SK-N-SH (cell line): Measurements from ENCODE around the gene PPT2. TPM values are rescaled to one million over a fixed set of nuclear protein-coding genes. Genes with fewer than 3 reads are reported as not detected.
"Not testable (repeated sequence)": the region's sequence is repeated elsewhere in the genome, so short reads cannot be mapped to it uniquely, and the experiment has no call there.

Source experiments
- CTCF ChIA-PET: fragments of 300-600, 350-600 bp; formaldehyde crosslinking; extraction: SDS; loops from one replicate; lab custom pipeline; 2021; lab: Yijun Ruan, JAX
- POLR2A ChIA-PET: fragments of 350-600 bp; sonication (Branson Sonifier 250); formaldehyde crosslinking; extraction: SDS; loops from one replicate; lab custom pipeline; 2020; ENCODE audit warnings: antibody characterized with exemption, inconsistent platforms; lab: Yijun Ruan, JAX
- DNase-seq: peaks from one replicate; pipeline ENCODE4 v3.0.0; 2012
- H2AFZ ChIP-seq: fragments of 200-600 bp; sonication (generic); 2 replicates; pipeline ENCODE4 v1.8.1; 2016; ENCODE audit warnings: antibody characterized with exemption, mild to moderate bottlenecking, low read depth
- H3F3A ChIP-seq: fragments of 200-600 bp; sonication (generic); replicated peaks from 2 replicates; pipeline ENCODE3; 2016; ENCODE audit warnings: antibody characterized with exemption, mild to moderate bottlenecking; ENCODE audit not compliant: insufficient read depth
- H3K27ac ChIP-seq, 2 experiments: fragments of 200-500 bp in 1 of 2; fragments of 200-600 bp in 1 of 2; sonication (Bioruptor generic) in 1 of 2; sonication (generic), shearing (Covaris generic) in 1 of 2; 2 replicates each; pipeline versions ENCODE4 v1.5.1 to v1.6.1; 2014 to 2016; ENCODE audit warnings: low read depth in 2 of 2, inconsistent platforms in 1 of 2, low read length in 1 of 2, mild to moderate bottlenecking in 1 of 2, mixed read lengths in 1 of 2
- H3K27me3 ChIP-seq: fragments of 200-600 bp; sonication (generic), shearing (Covaris generic); 2 replicates; pipeline ENCODE4 v1.6.1; 2016; ENCODE audit warnings: mixed run types; ENCODE audit not compliant: insufficient read depth
- H3K36me3 ChIP-seq, 2 experiments: fragments of 200-500 bp in 1 of 2; fragments of 200-600 bp in 1 of 2; sonication (Bioruptor generic) in 1 of 2; sonication (generic) in 1 of 2; replicated peaks in 1 of 2; 2 replicates each; pipeline versions ENCODE3 to v1.5.1; 2014 to 2016; ENCODE audit warnings: low read length in 1 of 2, mild to moderate bottlenecking in 1 of 2; ENCODE audit not compliant: insufficient read depth in 2 of 2, control insufficient read depth in 1 of 2
- H3K4me1 ChIP-seq, 2 experiments: fragments of 200-500 bp in 1 of 2; fragments of 200-600 bp in 1 of 2; sonication (Bioruptor generic) in 1 of 2; sonication (generic), shearing (Covaris generic) in 1 of 2; 2 replicates each; pipeline versions ENCODE4 v1.5.1 to v1.6.1; 2014 to 2016; ENCODE audit warnings: low read depth in 1 of 2, low read length in 1 of 2, mixed run types in 1 of 2; ENCODE audit not compliant: insufficient read depth in 2 of 2, control insufficient read depth in 1 of 2
- H3K4me2 ChIP-seq: fragments of 200-600 bp; sonication (generic), shearing (Covaris generic); 2 replicates; pipeline ENCODE4 v1.6.1; 2017; ENCODE audit warnings: mixed run types
- H3K4me3 ChIP-seq, 2 experiments: fragments of 200-500 bp in 1 of 2; fragments of 200-600 bp in 1 of 2; sonication (Bioruptor generic) in 1 of 2; sonication (generic), shearing (Covaris generic) in 1 of 2; 2 replicates each; pipeline versions ENCODE4 v1.5.1 to v1.8.1; 2014 to 2016; ENCODE audit warnings: low read depth in 2 of 2, inconsistent platforms in 1 of 2, low read length in 1 of 2, mild to moderate bottlenecking in 1 of 2, mixed read lengths in 1 of 2, moderate library complexity in 1 of 2
- H3K79me2 ChIP-seq: fragments of 200-600 bp; sonication (generic); 2 replicates; pipeline ENCODE4 v1.8.1; 2017; ENCODE audit warnings: mild to moderate bottlenecking; ENCODE audit not compliant: insufficient read depth
- H3K9ac ChIP-seq: fragments of 200-600 bp; sonication (generic); 2 replicates; pipeline ENCODE4 v1.6.1; 2017; ENCODE audit warnings: mixed run types
- H3K9me2 ChIP-seq: fragments of 200-600 bp; sonication (generic); 2 replicates; pipeline ENCODE4 v1.6.1; 2017; ENCODE audit warnings: mixed run types
- H3K9me3 ChIP-seq: fragments of 200-600 bp; sonication (generic); 2 replicates; pipeline ENCODE4 v1.6.1; 2017; ENCODE audit warnings: mixed run types, mild to moderate bottlenecking, moderate library complexity
- H4K20me1 ChIP-seq: fragments of 200-600 bp; sonication (generic); 2 replicates; pipeline ENCODE4 v1.6.1; 2017; ENCODE audit warnings: mild to moderate bottlenecking, mixed run types; ENCODE audit not compliant: insufficient read depth
- CHD2 ChIP-seq: fragments of 150-350 bp; IDR thresholded peaks from 2 replicates; pipeline ENCODE4 v1.6.1; 2018; ENCODE audit warnings: low read length; ENCODE audit not compliant: partially characterized antibody
- EP300 ChIP-seq, 2 experiments: IDR thresholded peaks; 2 replicates each; pipeline versions ENCODE4 v1.4.0 to v1.6.1; 2012; ENCODE audit warnings: borderline replicate concordance in 1 of 2, low read depth in 1 of 2, low read length in 1 of 2
- EZH2phosphoT487 ChIP-seq: fragments of 200-600 bp; sonication (generic); IDR thresholded peaks from 2 replicates; pipeline ENCODE4 v1.6.1; 2017; ENCODE audit warnings: low read depth, mixed run types, mild to moderate bottlenecking, antibody characterized with exemption, moderate library complexity, borderline replicate concordance
- FOSL2 ChIP-seq: IDR thresholded peaks from 2 replicates; pipeline ENCODE4 v1.4.0; 2012; ENCODE audit warnings: low read depth, mild to moderate bottlenecking, moderate library complexity, borderline replicate concordance
- GATA2 ChIP-seq: sonication (generic); formaldehyde crosslinking; IDR thresholded peaks from 2 replicates; pipeline ENCODE4 v1.5.0; 2020; ENCODE audit warnings: mild to moderate bottlenecking, missing genetic modification reagents
- JUND ChIP-seq: IDR thresholded peaks from 2 replicates; pipeline ENCODE4 v1.4.0; 2012
- MEF2A ChIP-seq: IDR thresholded peaks from 2 replicates; pipeline ENCODE4 v1.4.0; 2012; ENCODE audit warnings: low read depth, borderline replicate concordance
- MXI1 ChIP-seq: IDR thresholded peaks from 2 replicates; pipeline ENCODE4 v1.6.1; 2012; ENCODE audit warnings: mild to moderate bottlenecking, low read depth, low read length, improper control_type of control experiment
- NFIC ChIP-seq: IDR thresholded peaks from 2 replicates; pipeline ENCODE4 v1.4.0; 2012; ENCODE audit warnings: borderline replicate concordance
- RFX5 ChIP-seq: IDR thresholded peaks from 2 replicates; pipeline ENCODE4 v1.6.1; 2012; ENCODE audit warnings: mild to moderate bottlenecking, improper control_type of control experiment, low read length
- RXRA ChIP-seq: IDR thresholded peaks from 2 replicates; pipeline ENCODE4 v1.4.0; 2012; ENCODE audit warnings: low read depth, mild to moderate bottlenecking, borderline replicate concordance
- SMC3 ChIP-seq: IDR thresholded peaks from 2 replicates; pipeline ENCODE4 v1.6.1; 2012; ENCODE audit warnings: low read depth, low read length, improper control_type of control experiment
- TEAD4 ChIP-seq: IDR thresholded peaks from 2 replicates; pipeline ENCODE4 v1.4.0; 2012; ENCODE audit warnings: mild to moderate bottlenecking, borderline replicate concordance; ENCODE audit not compliant: insufficient read depth
- WGBS: methylation state at CpG from one replicate; pipeline ENCODE4 v1.1.6; 2017; ENCODE audit warnings: low lambda C conversion rate; 5-methylcytosine and 5-hydroxymethylcytosine counted together
- polyA plus RNA-seq, 3 experiments: library from polyadenylated mRNA; depleted of rRNA; stranded (reverse); fragments of >200 nt; gene quantifications; 2 replicates each; pipeline ENCODE4 v1.2.3, GENCODE V29; 2012
- TF ChIP-seq, protein P1 (sequence below): IDR thresholded peaks from 2 replicates; pipeline ENCODE4 v1.4.0; 2012; ENCODE audit warnings: low read depth, borderline replicate concordance
- TF ChIP-seq, protein P2 (sequence below): IDR thresholded peaks from 2 replicates; pipeline ENCODE4; 2012
- TF ChIP-seq, protein P3 (sequence below): IDR thresholded peaks from 2 replicates; pipeline ENCODE4 v1.6.1; 2012; ENCODE audit warnings: mild to moderate bottlenecking, low read depth, low read length, moderate library complexity
- TF ChIP-seq, protein P4 (sequence below): fragments of 200-600 bp; sonication (generic); IDR thresholded peaks from 2 replicates; pipeline ENCODE4 v1.6.1; 2017; ENCODE audit warnings: antibody characterized with exemption, mild to moderate bottlenecking, moderate library complexity
- TF ChIP-seq, protein P5 (sequence below): IDR thresholded peaks from 2 replicates; pipeline ENCODE4 v1.4.0; 2012; ENCODE audit warnings: low read depth, borderline replicate concordance

The PPT2 gene
- polyA plus RNA-seq, 1 of the 3 experiments (the other 2 are of a cell fraction), result 32.7 TPM

DNA sequence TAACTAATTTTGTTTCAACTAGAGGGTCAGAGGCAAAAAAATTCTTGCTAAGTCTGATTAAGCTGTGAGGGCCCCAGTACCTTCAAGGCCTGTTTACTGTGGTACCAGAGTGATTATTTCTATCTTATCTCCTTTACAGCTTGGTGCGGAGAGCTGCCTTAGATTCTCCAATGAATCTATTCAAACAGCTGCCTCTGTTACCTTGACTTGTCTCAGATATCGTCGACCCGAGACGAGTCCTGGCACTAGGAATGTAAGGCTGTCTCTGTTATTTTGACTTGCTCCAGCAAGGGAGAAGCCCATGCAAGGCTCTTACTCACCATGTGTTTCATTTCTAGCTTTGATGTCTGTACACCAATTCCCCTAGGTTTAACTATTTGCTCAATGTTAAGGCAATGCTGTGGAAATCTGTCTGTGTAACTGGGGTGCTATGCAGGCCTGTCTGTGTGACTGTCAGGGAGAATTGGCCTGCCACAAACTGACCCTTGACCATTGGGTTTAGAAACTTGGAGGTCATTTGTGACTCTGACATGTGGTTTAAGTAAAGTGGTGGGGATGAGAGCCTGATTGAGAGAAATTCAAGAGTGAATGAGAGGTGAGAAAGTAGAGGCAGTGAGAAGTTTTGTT lies 13.4 kb upstream of the PPT2 start:
- TF ChIP-seq, protein P1, sequence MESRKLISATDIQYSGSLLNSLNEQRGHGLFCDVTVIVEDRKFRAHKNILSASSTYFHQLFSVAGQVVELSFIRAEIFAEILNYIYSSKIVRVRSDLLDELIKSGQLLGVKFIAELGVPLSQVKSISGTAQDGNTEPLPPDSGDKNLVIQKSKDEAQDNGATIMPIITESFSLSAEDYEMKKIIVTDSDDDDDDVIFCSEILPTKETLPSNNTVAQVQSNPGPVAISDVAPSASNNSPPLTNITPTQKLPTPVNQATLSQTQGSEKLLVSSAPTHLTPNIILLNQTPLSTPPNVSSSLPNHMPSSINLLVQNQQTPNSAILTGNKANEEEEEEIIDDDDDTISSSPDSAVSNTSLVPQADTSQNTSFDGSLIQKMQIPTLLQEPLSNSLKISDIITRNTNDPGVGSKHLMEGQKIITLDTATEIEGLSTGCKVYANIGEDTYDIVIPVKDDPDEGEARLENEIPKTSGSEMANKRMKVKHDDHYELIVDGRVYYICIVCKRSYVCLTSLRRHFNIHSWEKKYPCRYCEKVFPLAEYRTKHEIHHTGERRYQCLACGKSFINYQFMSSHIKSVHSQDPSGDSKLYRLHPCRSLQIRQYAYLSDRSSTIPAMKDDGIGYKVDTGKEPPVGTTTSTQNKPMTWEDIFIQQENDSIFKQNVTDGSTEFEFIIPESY, result no peak
- no peak for TF ChIP-seq MXI1
- TF ChIP-seq TEAD4, result no peak
- TF ChIP-seq SMC3, result no peak
- no peak for TF ChIP-seq NFIC
- TF ChIP-seq FOSL2, result no peak
- TF ChIP-seq RXRA, result no peak
- TF ChIP-seq, protein P2, sequence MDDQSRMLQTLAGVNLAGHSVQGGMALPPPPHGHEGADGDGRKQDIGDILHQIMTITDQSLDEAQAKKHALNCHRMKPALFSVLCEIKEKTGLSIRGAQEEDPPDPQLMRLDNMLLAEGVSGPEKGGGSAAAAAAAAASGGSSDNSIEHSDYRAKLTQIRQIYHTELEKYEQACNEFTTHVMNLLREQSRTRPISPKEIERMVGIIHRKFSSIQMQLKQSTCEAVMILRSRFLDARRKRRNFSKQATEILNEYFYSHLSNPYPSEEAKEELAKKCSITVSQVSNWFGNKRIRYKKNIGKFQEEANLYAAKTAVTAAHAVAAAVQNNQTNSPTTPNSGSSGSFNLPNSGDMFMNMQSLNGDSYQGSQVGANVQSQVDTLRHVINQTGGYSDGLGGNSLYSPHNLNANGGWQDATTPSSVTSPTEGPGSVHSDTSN, result no peak
- TF ChIP-seq, protein P3, sequence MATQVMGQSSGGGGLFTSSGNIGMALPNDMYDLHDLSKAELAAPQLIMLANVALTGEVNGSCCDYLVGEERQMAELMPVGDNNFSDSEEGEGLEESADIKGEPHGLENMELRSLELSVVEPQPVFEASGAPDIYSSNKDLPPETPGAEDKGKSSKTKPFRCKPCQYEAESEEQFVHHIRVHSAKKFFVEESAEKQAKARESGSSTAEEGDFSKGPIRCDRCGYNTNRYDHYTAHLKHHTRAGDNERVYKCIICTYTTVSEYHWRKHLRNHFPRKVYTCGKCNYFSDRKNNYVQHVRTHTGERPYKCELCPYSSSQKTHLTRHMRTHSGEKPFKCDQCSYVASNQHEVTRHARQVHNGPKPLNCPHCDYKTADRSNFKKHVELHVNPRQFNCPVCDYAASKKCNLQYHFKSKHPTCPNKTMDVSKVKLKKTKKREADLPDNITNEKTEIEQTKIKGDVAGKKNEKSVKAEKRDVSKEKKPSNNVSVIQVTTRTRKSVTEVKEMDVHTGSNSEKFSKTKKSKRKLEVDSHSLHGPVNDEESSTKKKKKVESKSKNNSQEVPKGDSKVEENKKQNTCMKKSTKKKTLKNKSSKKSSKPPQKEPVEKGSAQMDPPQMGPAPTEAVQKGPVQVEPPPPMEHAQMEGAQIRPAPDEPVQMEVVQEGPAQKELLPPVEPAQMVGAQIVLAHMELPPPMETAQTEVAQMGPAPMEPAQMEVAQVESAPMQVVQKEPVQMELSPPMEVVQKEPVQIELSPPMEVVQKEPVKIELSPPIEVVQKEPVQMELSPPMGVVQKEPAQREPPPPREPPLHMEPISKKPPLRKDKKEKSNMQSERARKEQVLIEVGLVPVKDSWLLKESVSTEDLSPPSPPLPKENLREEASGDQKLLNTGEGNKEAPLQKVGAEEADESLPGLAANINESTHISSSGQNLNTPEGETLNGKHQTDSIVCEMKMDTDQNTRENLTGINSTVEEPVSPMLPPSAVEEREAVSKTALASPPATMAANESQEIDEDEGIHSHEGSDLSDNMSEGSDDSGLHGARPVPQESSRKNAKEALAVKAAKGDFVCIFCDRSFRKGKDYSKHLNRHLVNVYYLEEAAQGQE, result no peak
- TF ChIP-seq, protein P4, sequence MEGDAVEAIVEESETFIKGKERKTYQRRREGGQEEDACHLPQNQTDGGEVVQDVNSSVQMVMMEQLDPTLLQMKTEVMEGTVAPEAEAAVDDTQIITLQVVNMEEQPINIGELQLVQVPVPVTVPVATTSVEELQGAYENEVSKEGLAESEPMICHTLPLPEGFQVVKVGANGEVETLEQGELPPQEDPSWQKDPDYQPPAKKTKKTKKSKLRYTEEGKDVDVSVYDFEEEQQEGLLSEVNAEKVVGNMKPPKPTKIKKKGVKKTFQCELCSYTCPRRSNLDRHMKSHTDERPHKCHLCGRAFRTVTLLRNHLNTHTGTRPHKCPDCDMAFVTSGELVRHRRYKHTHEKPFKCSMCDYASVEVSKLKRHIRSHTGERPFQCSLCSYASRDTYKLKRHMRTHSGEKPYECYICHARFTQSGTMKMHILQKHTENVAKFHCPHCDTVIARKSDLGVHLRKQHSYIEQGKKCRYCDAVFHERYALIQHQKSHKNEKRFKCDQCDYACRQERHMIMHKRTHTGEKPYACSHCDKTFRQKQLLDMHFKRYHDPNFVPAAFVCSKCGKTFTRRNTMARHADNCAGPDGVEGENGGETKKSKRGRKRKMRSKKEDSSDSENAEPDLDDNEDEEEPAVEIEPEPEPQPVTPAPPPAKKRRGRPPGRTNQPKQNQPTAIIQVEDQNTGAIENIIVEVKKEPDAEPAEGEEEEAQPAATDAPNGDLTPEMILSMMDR, result no peak
- TF ChIP-seq, protein P5, sequence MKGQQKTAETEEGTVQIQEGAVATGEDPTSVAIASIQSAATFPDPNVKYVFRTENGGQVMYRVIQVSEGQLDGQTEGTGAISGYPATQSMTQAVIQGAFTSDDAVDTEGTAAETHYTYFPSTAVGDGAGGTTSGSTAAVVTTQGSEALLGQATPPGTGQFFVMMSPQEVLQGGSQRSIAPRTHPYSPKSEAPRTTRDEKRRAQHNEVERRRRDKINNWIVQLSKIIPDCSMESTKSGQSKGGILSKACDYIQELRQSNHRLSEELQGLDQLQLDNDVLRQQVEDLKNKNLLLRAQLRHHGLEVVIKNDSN, result no peak
- no peak for TF ChIP-seq CHD2
- TF ChIP-seq EZH2phosphoT487, result no peak
- no peak for TF ChIP-seq EP300 (IDR thresholded peaks at IDR 0.05; ENCODE audit: borderline replicate concordance in 1 of 2, low read depth in 1 of 2, low read length in 1 of 2)
- no peak for TF ChIP-seq MEF2A
- no peak for TF ChIP-seq RFX5
- no peak for TF ChIP-seq JUND
- TF ChIP-seq GATA2 (CRISPR knock-in tag), result no peak
- Histone ChIP-seq H3K79me2 (no peaks in the 10 kb centered on the region), H3K27me3 (no peaks in the 10 kb centered on the region), H3K9me3 (no peaks in the 10 kb centered on the region), H3K4me2 (no peak overlapping the region), H2AFZ (no peak overlapping the region), H3K36me3 (no peaks in the 10 kb centered on the region), H4K20me1 (no peaks in the 10 kb centered on the region), H3F3A (no peaks in the 10 kb centered on the region), H3K4me1 (no peaks in the 10 kb centered on the region), H3K4me3 (no peak overlapping the region), H3K27ac (no peak overlapping the region), H3K9me2 (no peaks in the 10 kb centered on the region), H3K9ac (no peak overlapping the region)
- DNase-seq, result no peak
- 51% methylated on average over 5 of the region's 5 CpGs for WGBS
- ChIA-PET CTCF (no interaction called here), POLR2A (no interaction called here)

DNA sequence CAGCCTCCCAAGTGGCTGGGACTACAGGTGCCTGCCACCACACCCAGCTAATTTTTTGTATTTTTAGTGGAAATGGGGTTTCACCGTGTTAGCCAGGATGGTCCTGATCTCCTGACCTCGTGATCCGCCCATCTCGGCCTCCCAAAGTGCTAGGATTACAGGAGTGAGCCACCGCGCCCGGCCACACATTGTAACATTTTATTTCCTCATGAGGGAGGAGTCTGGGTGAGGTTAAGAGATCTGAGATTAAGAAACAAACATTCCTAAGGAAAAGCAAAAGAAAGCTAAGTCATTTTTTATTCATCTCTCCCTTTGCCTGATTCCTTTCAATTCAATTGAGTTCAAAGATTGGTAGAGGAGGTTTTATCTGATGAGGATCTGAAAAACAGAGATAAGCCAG lies 9.7 kb upstream of the PPT2 start:
- H3K36me3 ChIP-seq, H3K79me2 ChIP-seq, H3F3A ChIP-seq, H3K4me1 ChIP-seq, H3K9ac ChIP-seq, H3K27me3 ChIP-seq, H4K20me1 ChIP-seq, DNase-seq, H3K9me2 ChIP-seq, POLR2A ChIA-PET, H3K4me2 ChIP-seq, H3K27ac ChIP-seq, H3K9me3 ChIP-seq, H3K4me3 ChIP-seq, H2AFZ ChIP-seq: not testable (repeated sequence)
- 89% methylated on average over 7 of the region's 7 CpGs for WGBS
- CTCF ChIA-PET, result interaction anchor here (1.4 to 1.5 kb wide), 2 partner anchors 10 to 25 kb away, joined by 3 to 5 read pairs; no protein-coding TSS in a partner anchor
